NCI-H1092 treated with DMSO at 0.1 percent for 48 hours (cell line): ENCODE measurements around the gene RAX2.
A peak's percentile ranks its signal among the peaks of the same experiment; 100 is the strongest.

Experiments
- DNase-seq: peaks from one replicate; lab custom pipeline; 2025; lab: John Stamatoyannopoulos, UW

RAX2 gene

DNA sequence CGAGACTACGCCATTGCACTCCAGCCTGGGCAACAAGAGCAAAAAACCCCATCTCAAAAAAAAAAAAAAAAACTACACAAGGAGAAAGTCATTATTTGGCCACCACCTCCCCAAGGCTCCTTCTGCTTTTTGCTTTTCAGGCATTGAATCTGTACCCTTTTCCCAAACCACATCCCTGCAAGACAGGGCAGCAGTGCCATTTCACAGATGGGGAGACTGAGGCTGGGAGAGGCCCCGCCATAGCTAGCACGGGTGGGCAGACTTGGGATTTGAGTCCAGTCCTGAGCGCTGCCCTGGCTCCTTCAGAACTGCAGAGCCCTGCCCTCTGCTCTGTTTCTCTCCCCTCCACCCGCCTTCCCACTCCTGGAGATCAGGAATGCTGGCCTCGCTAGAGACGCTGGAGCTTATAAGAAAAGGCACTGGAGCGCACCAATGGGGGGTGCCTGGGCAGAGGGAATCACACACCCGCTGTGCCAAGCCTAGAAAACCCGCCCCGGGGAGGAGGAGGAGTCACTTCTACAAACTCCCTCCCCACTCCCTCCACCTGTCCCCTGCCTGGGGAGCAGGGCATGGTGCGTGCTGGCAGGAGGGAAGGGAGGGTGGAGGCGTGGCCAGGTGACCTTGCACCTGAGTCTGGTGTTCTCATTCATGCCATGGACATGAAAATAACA lies 46.3 kb downstream of the RAX2 start:
- DNase-seq = no peak

DNA sequence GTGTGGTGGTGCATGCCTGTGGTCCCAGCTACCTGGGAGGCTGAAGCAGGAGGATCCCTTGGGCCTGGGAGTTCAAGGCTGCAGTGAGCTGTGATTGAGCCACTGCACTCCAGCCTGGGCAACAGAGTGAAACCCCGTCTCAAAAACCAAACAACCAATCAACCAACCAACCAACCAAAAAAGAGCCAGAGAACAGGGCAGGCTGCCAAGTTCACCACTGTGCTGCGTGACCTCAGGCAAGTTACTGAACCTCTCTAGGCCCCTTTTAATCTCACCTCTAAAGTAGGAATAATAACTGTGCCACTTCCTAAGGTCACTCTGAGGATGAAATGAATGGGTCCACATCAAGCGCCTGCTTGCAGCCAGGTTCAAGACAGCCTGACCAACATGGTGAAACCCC lies 46.9 kb downstream of the RAX2 start:
- DNase-seq = no peak

DNA sequence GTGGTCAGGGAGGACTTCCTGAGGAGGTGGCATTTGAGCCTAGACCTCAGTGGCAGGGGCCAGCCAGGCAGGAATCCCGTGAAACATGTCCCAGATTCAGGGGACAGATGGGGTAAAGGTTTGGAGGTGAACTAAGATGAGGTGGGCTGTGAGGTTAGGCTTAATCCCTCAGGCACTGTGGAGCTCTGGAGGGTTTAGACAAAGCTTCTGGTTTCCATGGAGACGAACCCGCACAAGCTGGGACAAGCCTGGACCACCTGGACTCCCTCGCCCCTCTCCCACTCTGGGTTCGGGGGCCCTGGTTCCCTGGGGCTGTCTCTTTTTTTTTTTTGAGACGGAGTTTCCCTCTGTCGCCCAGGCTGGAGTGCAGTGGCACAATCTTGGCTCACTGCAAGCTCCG lies 48.1 kb downstream of the RAX2 start:
- no peak for DNase-seq

DNA sequence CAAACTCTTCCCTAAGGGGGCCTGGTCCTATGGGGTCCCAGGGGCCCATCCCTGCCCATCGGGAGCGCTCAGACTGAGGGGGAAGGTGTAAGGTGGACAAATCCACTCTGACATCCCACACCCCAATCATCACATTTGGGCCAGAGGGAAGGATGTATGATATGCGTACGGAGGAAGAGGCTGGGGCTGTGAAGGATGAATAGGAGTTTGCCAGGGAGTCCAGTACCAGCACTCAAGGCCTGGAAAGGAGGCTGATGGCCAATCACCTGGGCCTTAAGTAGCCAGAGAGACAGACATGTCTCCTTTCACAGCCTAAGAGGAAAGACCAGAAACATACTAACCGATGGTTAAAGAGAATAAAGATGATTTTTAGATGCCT lies 48.9 kb downstream of the RAX2 start:
- no peak for DNase-seq

DNA sequence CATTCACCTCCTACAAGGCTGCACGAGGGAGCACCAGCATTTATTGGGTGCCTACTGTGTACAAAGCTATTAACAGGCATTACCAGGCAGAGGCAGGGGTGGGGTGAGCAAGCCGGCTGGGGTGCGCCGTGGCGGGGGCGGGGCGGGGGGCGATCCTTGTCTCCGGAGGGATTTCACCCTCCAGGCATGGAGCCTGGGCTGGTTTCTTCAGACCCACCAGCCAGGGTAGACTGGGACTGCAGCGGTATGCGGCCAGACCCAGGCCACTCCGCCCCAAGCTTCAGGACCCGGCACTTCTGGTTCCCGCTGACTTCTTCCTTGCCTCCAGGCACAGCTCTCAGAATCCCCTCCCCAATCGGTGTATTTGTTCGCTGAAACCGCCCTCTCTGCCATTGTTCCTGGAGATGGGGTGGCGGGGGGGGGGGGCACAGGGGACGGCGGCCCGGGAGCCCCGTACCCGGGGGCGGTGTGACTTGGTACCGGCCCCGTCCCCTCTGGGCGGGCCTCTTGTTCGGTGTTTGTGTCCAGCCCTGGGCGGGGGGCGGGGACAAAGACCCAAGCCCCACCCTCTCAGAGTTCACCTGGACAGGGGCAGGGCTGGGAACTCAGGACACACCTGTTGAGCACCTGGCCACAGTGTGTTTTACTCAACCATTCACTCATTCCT lies 49.5 kb downstream of the RAX2 start:
- no peak for DNase-seq

DNA sequence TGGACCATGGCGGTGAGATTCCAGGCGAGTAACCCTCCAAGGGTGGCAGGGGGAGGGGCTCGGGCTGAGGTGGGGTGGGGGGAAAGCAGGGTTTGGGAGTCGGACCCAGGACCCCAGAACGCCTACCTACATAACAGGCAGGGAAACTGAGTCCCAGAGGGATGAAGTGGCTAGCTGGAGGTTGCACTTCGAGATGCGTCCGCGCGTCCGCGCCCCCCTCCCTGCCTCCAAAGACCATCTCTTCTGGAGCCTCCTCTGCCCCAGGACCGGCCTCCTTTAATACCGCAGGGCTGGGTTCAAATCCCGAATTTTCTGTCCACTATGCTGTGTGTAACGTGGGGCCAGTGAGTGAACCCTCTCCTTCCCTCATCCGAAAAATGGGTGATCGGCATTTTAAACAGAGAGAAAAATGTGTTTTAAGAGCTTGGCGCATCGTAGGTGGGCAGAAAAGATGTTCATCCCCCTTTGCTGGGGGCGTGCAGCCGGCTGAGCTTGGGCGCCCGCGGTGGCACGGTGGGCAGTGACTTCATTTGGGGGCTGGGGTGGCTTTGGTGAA lies 50.1 kb downstream of the RAX2 start:
- no peak for DNase-seq

DNA sequence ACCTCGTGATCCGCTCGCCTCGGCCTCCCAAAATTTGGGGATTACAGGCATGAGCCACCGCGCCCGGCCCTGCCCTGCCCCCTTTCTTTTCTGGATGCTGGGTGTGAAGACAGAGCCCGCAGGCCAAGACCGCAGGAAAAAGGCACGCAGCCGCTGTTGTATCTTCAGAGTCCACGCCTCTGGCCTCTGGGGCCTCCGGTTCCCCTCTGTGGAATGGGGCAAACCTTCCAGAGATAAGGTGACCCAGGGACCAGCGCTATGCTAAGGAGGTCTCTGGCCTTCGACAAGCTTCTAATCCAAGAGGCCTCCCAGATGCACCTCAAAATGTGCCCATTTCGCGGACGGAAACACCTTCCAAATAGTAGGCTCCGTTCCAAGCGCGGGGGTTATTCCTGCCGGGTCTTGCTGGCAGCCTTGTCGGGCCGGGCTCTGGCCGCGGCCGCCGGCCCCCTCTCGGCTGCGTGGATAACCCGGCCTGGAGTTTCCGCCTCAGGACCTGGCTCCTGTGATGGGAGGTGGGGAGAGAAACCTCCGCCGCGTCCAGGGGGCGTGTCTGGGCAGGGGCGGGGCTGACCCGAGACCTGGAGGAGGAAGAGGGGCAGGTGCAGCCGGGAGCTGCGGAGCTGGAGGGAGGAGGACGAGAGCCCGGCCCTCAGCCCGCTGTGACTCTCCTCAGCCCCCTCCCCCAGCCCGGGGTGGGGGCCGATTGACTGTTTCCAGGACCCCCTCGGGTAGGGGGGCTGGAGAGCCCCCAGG lies 50.7 kb downstream of the RAX2 start:
- DNase-seq = peak; percentile 63

DNA sequence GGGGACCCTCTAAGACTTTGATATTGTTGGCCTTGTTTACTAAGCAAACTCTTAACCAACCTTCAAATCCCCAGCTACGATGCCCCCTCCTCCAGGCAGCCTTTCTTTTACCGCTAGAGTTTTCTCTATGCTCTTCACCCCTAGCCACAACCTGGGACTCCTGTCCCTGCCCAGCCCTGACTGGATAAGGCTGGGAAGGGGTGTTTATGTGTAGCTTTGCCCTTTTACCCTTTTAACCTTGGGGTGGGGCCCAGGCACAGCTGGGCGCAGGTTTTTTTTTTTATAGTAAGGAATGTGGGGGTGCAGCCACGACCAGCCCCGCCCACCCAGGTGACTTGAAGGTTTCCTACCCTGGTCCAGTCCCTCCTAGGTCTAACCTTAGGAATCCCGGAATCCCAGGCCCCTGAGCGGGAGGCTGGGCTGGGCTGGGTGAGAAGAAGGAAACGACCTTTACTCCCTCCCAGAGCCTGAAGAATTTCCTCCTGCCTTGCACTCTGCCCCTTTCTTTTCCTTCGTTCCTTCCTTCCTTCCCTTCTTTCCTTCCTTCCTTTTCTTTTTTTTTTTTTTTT lies 51.6 kb downstream of the RAX2 start:
- DNase-seq = no peak

DNA sequence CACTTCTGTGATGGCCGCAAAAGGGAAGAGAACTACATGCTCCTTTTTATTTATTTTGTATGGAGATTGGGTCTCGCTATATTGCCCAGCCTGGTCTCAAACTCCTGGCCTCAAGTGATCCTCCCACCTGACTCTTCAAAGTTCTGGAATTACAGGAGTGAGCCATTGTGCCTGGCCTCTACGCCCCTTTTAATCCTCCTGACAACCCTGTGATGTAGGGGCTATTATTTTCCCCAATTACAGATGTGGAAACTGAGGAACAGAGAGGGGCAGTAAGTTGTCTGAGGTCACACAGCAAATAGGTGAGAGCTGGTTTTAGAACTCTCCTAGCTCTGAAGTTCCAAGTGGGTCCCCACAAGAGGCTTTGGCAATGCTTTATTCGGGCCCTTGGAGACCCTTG lies 52.2 kb downstream of the RAX2 start:
- DNase-seq = no peak
